ENCODE measurements around the gene BICD1. TPM values are rescaled to one million over a fixed set of nuclear protein-coding genes. Genes with fewer than 3 reads are reported as not detected.

Gene BICD1
- total and polyA plus RNA-seq, 8 donors, result 13.6 to 21.2 (median 19.6) TPM

DNA sequence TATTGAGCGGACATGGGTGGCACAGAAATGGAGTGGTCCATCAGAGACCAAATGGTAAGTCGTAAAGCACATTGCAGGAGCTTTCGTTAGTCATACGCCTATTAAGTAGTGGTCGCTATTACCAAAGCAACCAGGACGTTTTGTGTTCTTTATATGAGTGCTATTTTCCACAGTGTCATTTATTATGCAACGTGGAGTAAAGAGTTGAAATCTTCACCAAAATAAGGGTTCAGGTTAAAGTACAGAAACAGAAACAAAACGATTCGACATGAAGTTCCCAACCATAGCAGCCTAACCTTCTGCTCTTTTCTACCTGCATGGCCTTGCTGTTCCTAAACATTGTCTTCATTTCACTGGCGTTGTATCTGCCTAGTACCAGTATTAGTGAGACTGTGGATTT lies 272.6 kb downstream of the BICD1 start:
- Histone ChIP-seq H3K27me3 (no peaks in the 10 kb centered on the region), H3K36me3 (no peaks in the 10 kb centered on the region), H3K4me1 (no peaks in the 10 kb centered on the region), H3K4me3 (no peak overlapping the region), H3K27ac (no peak overlapping the region), H3K9me3 (no peaks in the 10 kb centered on the region)
- DNase-seq (no peak), ATAC-seq (no peak)
- intact Hi-C loops (cut with DNase I), result no loop called here
- TF ChIP-seq, protein P1, sequence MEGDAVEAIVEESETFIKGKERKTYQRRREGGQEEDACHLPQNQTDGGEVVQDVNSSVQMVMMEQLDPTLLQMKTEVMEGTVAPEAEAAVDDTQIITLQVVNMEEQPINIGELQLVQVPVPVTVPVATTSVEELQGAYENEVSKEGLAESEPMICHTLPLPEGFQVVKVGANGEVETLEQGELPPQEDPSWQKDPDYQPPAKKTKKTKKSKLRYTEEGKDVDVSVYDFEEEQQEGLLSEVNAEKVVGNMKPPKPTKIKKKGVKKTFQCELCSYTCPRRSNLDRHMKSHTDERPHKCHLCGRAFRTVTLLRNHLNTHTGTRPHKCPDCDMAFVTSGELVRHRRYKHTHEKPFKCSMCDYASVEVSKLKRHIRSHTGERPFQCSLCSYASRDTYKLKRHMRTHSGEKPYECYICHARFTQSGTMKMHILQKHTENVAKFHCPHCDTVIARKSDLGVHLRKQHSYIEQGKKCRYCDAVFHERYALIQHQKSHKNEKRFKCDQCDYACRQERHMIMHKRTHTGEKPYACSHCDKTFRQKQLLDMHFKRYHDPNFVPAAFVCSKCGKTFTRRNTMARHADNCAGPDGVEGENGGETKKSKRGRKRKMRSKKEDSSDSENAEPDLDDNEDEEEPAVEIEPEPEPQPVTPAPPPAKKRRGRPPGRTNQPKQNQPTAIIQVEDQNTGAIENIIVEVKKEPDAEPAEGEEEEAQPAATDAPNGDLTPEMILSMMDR (IDR thresholded peaks at IDR 0.05), result no peak

DNA sequence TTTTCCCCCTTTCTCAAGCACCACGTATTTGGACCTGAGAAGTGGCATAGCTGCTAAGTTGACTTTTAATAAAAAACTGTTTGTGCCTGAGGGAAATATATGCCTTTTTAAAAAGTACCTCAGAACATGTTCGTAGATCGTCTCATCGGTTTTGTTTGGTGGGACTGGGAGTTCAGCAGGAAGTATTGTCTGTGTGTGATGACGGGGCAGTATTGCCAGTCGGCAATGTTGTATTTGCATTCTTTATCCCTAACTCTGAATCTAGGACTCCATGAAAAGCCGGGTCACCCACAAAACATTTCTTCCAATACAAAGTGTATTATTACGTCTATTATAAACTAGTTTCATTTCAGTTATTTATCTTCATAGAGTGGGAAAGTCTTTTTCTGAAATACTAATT lies 273.0 kb downstream of the BICD1 start:
- DNase-seq, result no peak
- no peak overlapping the region for H3K27ac ChIP-seq
- TF ChIP-seq, protein P1 (IDR thresholded peaks at IDR 0.05), result no peak
- H3K4me1 ChIP-seq, result no peaks in the 10 kb centered on the region
- ATAC-seq, result no peak
- H3K36me3 ChIP-seq, result no peaks in the 10 kb centered on the region
- no peak overlapping the region for H3K4me3 ChIP-seq
- no peaks in the 10 kb centered on the region for H3K27me3 ChIP-seq
- intact Hi-C loops (cut with DNase I), result no loop called here
- no peaks in the 10 kb centered on the region for H3K9me3 ChIP-seq

DNA sequence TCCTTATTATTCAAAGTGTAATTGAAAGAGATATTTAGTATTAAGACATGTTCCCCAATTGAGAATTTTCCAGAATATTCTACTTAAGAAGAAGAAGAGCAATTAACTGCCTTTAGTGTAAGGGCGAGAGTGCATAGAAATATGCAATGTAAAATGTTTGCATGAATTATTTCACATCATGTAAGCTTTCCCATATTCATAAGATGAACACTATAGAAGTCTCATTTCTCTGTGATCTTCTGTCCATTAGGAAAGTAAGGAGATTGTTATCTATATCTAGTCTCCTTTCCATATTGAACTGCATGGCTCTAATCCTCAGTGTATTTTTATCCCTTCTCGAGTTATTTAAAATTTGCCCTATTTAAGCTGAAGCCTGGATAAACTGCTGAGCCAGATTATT lies 275.6 kb downstream of the BICD1 start:
- intact Hi-C loops (cut with DNase I), result no loop called here
- H3K4me1 ChIP-seq, result no peaks in the 10 kb centered on the region
- ATAC-seq, result no peak
- no peak overlapping the region for H3K4me3 ChIP-seq
- DNase-seq, result no peak
- no peaks in the 10 kb centered on the region for H3K36me3 ChIP-seq
- no peak overlapping the region for H3K27ac ChIP-seq
- no peaks in the 10 kb centered on the region for H3K9me3 ChIP-seq
- H3K27me3 ChIP-seq, result no peaks in the 10 kb centered on the region
- TF ChIP-seq, protein P1 (IDR thresholded peaks at IDR 0.05), result no peak

DNA sequence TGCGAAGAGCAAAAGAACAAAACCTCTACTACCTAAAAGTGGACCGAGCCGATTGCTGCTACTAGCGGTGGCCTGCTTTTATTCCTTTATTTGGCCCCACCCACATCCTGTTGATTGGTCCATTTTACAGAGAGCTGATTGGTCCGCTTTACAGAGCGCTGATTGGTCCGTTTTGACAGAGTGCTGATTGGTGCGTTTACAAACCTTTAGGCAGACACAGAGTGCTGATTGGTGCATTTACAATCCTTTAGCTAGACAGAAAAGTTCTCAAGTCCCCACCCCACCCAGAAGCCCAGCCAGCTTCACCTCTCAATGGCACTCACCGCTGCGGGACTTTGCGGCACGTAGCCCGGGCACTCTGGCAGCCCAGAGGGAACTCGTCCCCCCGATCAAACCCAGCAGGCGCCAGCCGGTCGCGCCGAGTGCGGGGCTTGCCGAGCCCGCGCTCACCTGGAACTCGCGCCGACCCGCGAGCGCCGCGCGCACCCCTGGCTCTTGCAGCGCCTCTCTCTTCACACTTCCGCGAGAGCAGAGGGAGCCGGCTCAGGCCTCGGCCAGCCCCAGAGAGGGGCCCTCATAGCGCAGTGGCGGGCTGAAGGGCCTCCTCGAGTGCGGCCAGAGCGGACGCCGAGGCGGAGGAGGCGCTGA lies 284.0 kb downstream of the BICD1 start:
- intact Hi-C loops (cut with DNase I), result no loop called here
- Histone ChIP-seq H3K4me1 (peaks cover 0 to 5% of the 10 kb centered on the region in 2 donors), H3K4me3 (peak overlapping the region; percentile 9 to 32), H3K27me3 (peaks cover 0 to 6% of the 10 kb centered on the region in 2 donors), H3K27ac (no peak overlapping the region), H3K9me3 (peaks cover 0 to 4% of the 10 kb centered on the region in 2 donors), H3K36me3 (no peaks in the 10 kb centered on the region)
- peak; percentile 97 for ATAC-seq
- TF ChIP-seq, protein P1 (IDR thresholded peaks at IDR 0.05), result no peak
- DNase-seq, result peak; percentile 17 to 89 (median 59)

DNA sequence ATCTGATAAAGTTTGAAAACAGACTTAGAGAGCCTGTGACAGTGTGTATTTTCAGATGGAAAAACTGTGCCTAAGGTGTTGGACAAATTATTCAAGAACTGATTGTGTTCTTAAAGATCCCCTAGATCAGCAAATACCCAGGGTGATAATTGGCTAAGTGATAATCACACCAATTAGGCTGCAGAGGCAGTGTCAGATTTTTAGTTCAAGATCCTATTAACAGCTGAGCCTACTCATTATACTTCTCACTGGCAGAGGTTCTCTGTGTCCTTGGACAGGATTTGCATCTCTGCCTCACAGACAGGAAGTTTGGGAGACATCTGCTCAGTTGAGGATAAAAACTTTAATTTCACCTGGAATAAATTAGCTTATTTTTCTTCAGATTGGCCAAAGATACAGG lies 288.4 kb downstream of the BICD1 start:
- Histone ChIP-seq H3K36me3 (no peaks in the 10 kb centered on the region), H3K9me3 (peaks cover 0 to 4% of the 10 kb centered on the region in 2 donors), H3K4me1 (peaks cover 5 to 17% of the 10 kb centered on the region in 2 donors), H3K27me3 (peaks cover 6 to 43% of the 10 kb centered on the region in 2 donors), H3K27ac (no peak overlapping the region), H3K4me3 (no peak overlapping the region)
- no peak for DNase-seq
- TF ChIP-seq, protein P1 (IDR thresholded peaks at IDR 0.05), result no peak
- intact Hi-C loops (cut with DNase I), result no loop called here
- ATAC-seq, result no peak
